HepG2 (cell line): ENCODE results near the gene APC2. TPM values are rescaled to one million over a fixed set of nuclear protein-coding genes. Genes with fewer than 3 reads are reported as not detected.

Source experiments
- CAMTA2 ChIP-seq: sonication (generic); formaldehyde crosslinking; IDR thresholded peaks from 2 replicates; pipeline ENCODE4 v1.4.0; 2020; ENCODE audit warnings: mild to moderate bottlenecking, missing genetic modification reagents, borderline replicate concordance
- HINFP ChIP-seq: sonication (generic); formaldehyde crosslinking; IDR thresholded peaks from 2 replicates; pipeline ENCODE4 v1.4.0; 2020; ENCODE audit warnings: low read depth, mild to moderate bottlenecking, missing genetic modification reagents
- HNRNPK ChIP-seq: fragments of 200-400 bp; formaldehyde crosslinking; IDR thresholded peaks from 2 replicates; pipeline ENCODE4 v1.6.1; 2018; ENCODE audit warnings: low read length, low read depth, moderate library complexity, mild to moderate bottlenecking; ENCODE audit not compliant: poor library complexity, severe bottlenecking
- JARID2 ChIP-seq: sonication (generic); formaldehyde crosslinking; IDR thresholded peaks from 2 replicates; pipeline ENCODE4 v1.8.1; 2023; ENCODE audit warnings: missing genetic modification reagents, inconsistent platforms; ENCODE audit not compliant: insufficient replicate concordance
- NR2F6 ChIP-seq, 2 experiments: IDR thresholded peaks; 2 replicates each; pipeline ENCODE4 v1.6.1; 2016; ENCODE audit warnings: antibody characterized with exemption in 1 of 2, mild to moderate bottlenecking in 1 of 2
- SNAPC4 ChIP-seq: sonication (generic); formaldehyde crosslinking; IDR thresholded peaks from 2 replicates; pipeline ENCODE4 v1.4.0; 2020; ENCODE audit warnings: mild to moderate bottlenecking, missing genetic modification reagents
- ZNF83 ChIP-seq: sonication (generic); formaldehyde crosslinking; IDR thresholded peaks from 2 replicates; pipeline ENCODE4 v1.4.0; 2020; ENCODE audit warnings: missing genetic modification reagents, mild to moderate bottlenecking, borderline replicate concordance
- ZUFSP ChIP-seq: sonication (generic); formaldehyde crosslinking; IDR thresholded peaks from 2 replicates; pipeline ENCODE4 v1.9.0; 2021; ENCODE audit warnings: missing genetic modification reagents, mild to moderate bottlenecking, borderline replicate concordance
- polyA plus RNA-seq, 8 experiments: library from polyadenylated mRNA; depleted of rRNA in 3 of 8; stranded (reverse) in 7 of 8; unstranded in 1 of 8; fragments of >200 nt; fragmentation: Illumina TruSeq in 4 of 8; extraction: Trizol in 4 of 8; gene quantifications; 2 replicates each; pipeline versions ENCODE4 v1.2.1 to v1.2.3, GENCODE V29; 2011 to 2016; ENCODE audit warnings: low read depth in 4 of 8, missing spikeins in 1 of 8, mixed read lengths in 1 of 8; ENCODE audit not compliant: insufficient read depth in 1 of 8
- total RNA-seq, 5 experiments: library from RNA; depleted of rRNA; stranded (reverse); fragments of >200 nt; fragmentation: Illumina TruSeq; extraction: Trizol; gene quantifications; 2 replicates each; pipeline ENCODE4 v1.2.3, GENCODE V29; 2016; ENCODE audit warnings: low read depth in 1 of 5
- TF ChIP-seq, protein P1 (sequence below), 2 experiments: sonication (generic) in 1 of 2; formaldehyde crosslinking in 1 of 2; IDR thresholded peaks; 2 replicates each; pipeline versions ENCODE4 v1.6.1 to v1.9.0; 2014 to 2022; ENCODE audit warnings: antibody characterized with exemption in 1 of 2, borderline replicate concordance in 1 of 2, inconsistent platforms in 1 of 2, low read depth in 1 of 2, missing genetic modification reagents in 1 of 2
- TF ChIP-seq, protein P2 (sequence below): sonication (generic); formaldehyde crosslinking; IDR thresholded peaks from 2 replicates; pipeline ENCODE4 v1.9.0; 2021; ENCODE audit warnings: missing genetic modification reagents, mild to moderate bottlenecking, borderline replicate concordance

The APC2 gene
- total and polyA plus RNA-seq, 2 of the 13 experiments (the other 11 are each of a cell fraction or from before 2014, with no cell fraction given) = 0.08 to 0.22 TPM

DNA sequence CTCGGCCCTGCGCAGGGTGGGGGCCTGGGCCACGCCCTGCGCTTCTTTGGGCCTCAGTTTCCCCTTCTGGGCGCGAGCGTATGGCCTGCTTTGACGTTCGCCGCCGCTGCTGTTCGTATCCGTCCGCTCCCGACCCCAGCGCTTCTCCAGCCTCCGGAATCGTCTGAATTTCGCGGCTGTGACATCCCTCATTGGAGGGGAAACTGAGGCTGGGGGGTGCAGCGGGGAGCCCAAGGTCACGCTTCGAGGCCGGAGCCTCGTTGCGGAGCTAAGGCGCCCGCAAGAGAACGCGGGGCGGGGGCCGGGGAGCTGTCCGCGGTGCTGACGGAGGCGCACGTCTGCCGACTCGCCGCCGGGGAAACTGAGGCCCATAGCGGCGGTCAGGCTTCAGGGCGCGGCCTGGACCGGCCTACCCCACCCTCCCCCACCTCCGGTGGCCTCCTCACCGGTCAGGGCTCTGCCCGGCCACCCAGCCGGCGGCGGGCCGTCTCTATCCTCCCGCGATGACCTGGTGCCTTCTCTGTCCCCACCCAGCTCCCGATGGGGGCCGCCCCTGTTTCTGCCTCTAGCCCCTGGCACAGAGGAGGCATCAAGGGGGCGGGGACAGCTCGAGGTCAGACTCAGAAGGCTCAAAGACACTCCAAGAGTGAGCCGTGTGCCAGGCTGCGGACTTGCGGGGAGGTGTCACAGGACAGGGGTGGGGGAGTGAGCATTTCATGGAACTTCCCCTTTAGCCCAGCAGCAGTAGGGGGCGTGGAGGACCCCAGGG lies 3.0 kb upstream of the APC2 start (continued):
- TF ChIP-seq, protein P1, sequence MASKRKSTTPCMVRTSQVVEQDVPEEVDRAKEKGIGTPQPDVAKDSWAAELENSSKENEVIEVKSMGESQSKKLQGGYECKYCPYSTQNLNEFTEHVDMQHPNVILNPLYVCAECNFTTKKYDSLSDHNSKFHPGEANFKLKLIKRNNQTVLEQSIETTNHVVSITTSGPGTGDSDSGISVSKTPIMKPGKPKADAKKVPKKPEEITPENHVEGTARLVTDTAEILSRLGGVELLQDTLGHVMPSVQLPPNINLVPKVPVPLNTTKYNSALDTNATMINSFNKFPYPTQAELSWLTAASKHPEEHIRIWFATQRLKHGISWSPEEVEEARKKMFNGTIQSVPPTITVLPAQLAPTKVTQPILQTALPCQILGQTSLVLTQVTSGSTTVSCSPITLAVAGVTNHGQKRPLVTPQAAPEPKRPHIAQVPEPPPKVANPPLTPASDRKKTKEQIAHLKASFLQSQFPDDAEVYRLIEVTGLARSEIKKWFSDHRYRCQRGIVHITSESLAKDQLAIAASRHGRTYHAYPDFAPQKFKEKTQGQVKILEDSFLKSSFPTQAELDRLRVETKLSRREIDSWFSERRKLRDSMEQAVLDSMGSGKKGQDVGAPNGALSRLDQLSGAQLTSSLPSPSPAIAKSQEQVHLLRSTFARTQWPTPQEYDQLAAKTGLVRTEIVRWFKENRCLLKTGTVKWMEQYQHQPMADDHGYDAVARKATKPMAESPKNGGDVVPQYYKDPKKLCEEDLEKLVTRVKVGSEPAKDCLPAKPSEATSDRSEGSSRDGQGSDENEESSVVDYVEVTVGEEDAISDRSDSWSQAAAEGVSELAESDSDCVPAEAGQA (IDR thresholded peaks at IDR 0.05; ENCODE audit: low read depth) = no peak
- TF ChIP-seq, protein P1 (CRISPR knock-in tag; IDR thresholded peaks at IDR 0.05; ENCODE audit: borderline replicate concordance) = no peak
- TF ChIP-seq HNRNPK = no peak
- TF ChIP-seq HINFP (CRISPR knock-in tag) = no peak
- peak; percentile 61; the same call in 1 of the 2 replicates for TF ChIP-seq ZNF83 (CRISPR knock-in tag)
- TF ChIP-seq SNAPC4 (CRISPR knock-in tag) = no peak
- no peak for TF ChIP-seq JARID2 (CRISPR knock-in tag)
- TF ChIP-seq, protein P2, sequence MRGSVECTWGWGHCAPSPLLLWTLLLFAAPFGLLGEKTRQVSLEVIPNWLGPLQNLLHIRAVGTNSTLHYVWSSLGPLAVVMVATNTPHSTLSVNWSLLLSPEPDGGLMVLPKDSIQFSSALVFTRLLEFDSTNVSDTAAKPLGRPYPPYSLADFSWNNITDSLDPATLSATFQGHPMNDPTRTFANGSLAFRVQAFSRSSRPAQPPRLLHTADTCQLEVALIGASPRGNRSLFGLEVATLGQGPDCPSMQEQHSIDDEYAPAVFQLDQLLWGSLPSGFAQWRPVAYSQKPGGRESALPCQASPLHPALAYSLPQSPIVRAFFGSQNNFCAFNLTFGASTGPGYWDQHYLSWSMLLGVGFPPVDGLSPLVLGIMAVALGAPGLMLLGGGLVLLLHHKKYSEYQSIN (CRISPR knock-in tag) = no peak
- TF ChIP-seq NR2F6 (IDR thresholded peaks at IDR 0.05) = no peak
- TF ChIP-seq NR2F6 (CRISPR knock-in tag; IDR thresholded peaks at IDR 0.05) = no peak
- TF ChIP-seq ZUFSP (CRISPR knock-in tag) = no peak
- peak; percentile 25; the same call in 1 of the 2 replicates for TF ChIP-seq CAMTA2 (CRISPR knock-in tag)
